Measurements from ENCODE around the gene SPATA4.

Gene SPATA4

GRCh38 chr4:176230836-176231235 lies 35.5 kb upstream of the SPATA4 start:
- H3K27me3 ChIP-seq (ENCODE audit: insufficient read depth, poor library complexity, severe bottlenecking) = no peaks in the 10 kb centered on the region
- no peak overlapping the region for H3K27ac ChIP-seq (replicated peaks)
- TF ChIP-seq GABPA (IDR thresholded peaks at IDR 0.05; ENCODE audit: low read depth) (no peak), REST (IDR thresholded peaks at IDR 0.05; ENCODE audit: insufficient replicate concordance, low read depth) (no peak), SPI1 (IDR thresholded peaks at IDR 0.05; ENCODE audit: borderline replicate concordance, low read depth) (no peak), CTCF (IDR thresholded peaks at IDR 0.05; ENCODE audit: insufficient read depth, low read length) (no peak), POLR2AphosphoS5 (IDR thresholded peaks at IDR 0.05; ENCODE audit: low read depth) (no peak)
- DNase-seq (ENCODE audit: low read depth in 1 of 2, low spot score in 1 of 2) = no peak
- no peak overlapping the region for H3K4me3 ChIP-seq (replicated peaks; ENCODE audit: insufficient read depth, low read length)

GRCh38 chr4:176229645-176230044 lies 34.3 kb upstream of the SPATA4 start:
- no peak overlapping the region for H3K4me3 ChIP-seq (replicated peaks; ENCODE audit: insufficient read depth, low read length)
- no peak overlapping the region for H3K27ac ChIP-seq (replicated peaks)
- no peak for DNase-seq (ENCODE audit: low read depth in 1 of 2, low spot score in 1 of 2)
- no peaks in the 10 kb centered on the region for H3K27me3 ChIP-seq (ENCODE audit: insufficient read depth, poor library complexity, severe bottlenecking)
- TF ChIP-seq SPI1 (IDR thresholded peaks at IDR 0.05; ENCODE audit: borderline replicate concordance, low read depth) = no peak
- no peak for TF ChIP-seq CTCF (IDR thresholded peaks at IDR 0.05; ENCODE audit: insufficient read depth, low read length)
- TF ChIP-seq POLR2AphosphoS5 (IDR thresholded peaks at IDR 0.05; ENCODE audit: low read depth) = no peak
- TF ChIP-seq GABPA (IDR thresholded peaks at IDR 0.05; ENCODE audit: low read depth) = no peak
- no peak for TF ChIP-seq REST (IDR thresholded peaks at IDR 0.05; ENCODE audit: insufficient replicate concordance, low read depth)

GRCh38 chr4:176226736-176227135 lies 31.4 kb upstream of the SPATA4 start:
- Histone ChIP-seq H3K4me3 (replicated peaks; ENCODE audit: insufficient read depth, low read length) (no peak overlapping the region), H3K27ac (replicated peaks) (no peak overlapping the region), H3K27me3 (ENCODE audit: insufficient read depth, poor library complexity, severe bottlenecking) (no peaks in the 10 kb centered on the region)
- no peak for TF ChIP-seq CTCF (IDR thresholded peaks at IDR 0.05; ENCODE audit: insufficient read depth, low read length)
- no peak for TF ChIP-seq REST (IDR thresholded peaks at IDR 0.05; ENCODE audit: insufficient replicate concordance, low read depth)
- no peak for TF ChIP-seq POLR2AphosphoS5 (IDR thresholded peaks at IDR 0.05; ENCODE audit: low read depth)
- no peak for TF ChIP-seq GABPA (IDR thresholded peaks at IDR 0.05; ENCODE audit: low read depth)
- TF ChIP-seq SPI1 (IDR thresholded peaks at IDR 0.05; ENCODE audit: borderline replicate concordance, low read depth) = no peak
- no peak for DNase-seq (ENCODE audit: low read depth in 1 of 2, low spot score in 1 of 2)

All from HL-60 (cell line).